Activated B cell treated with CpG ODN at 0.5 μM for 24 hours (primary cell): ENCODE results near the gene MAGEB5. TPM values are rescaled to one million over a fixed set of nuclear protein-coding genes. Genes with fewer than 3 reads are reported as not detected.

Experiments used
- ATAC-seq: fragments of 200-7000 bp; cut with Tn5 transposase; one replicate; pipeline ENCODE4 v1.10.0; 2021; ENCODE audit warnings: low read depth, mild to moderate bottlenecking, moderate library complexity
- CTCF ChIA-PET: fragments of 350-600 bp; sonication (Branson Sonifier 250); formaldehyde crosslinking; loops from one replicate; lab custom pipeline; 2021; ENCODE audit warnings: antibody characterized with exemption; lab: Charles Lee
- POLR2A ChIA-PET: fragments of 350-600 bp; sonication (Branson Sonifier 250); formaldehyde crosslinking; loops from one replicate; lab custom pipeline; 2021; ENCODE audit warnings: antibody characterized with exemption; lab: Charles Lee
- DNase-seq: peaks from one replicate; pipeline ENCODE4 v3.0.0; 2022
- H3K27ac Mint-ChIP-seq: one replicate; pipeline ENCODE4 v1.8.0; 2020; ENCODE audit warnings: mixed read lengths
- H3K27me3 Mint-ChIP-seq: one replicate; pipeline ENCODE4 v1.8.0; 2021; ENCODE audit warnings: mixed read lengths
- H3K36me3 Mint-ChIP-seq: one replicate; pipeline ENCODE4 v1.8.0; 2021; ENCODE audit warnings: low read depth, mixed read lengths
- H3K4me1 Mint-ChIP-seq: one replicate; pipeline ENCODE4 v1.8.0; 2021; ENCODE audit warnings: mixed read lengths
- H3K4me3 Mint-ChIP-seq: one replicate; pipeline ENCODE4 v1.8.0; 2020; ENCODE audit warnings: mild to moderate bottlenecking, mixed read lengths
- H3K9me3 Mint-ChIP-seq: one replicate; pipeline ENCODE4 v1.8.0; 2020; ENCODE audit warnings: mixed read lengths
- CTCF ChIP-seq: fragments of 200-600 bp; IDR thresholded peaks from one replicate; pipeline ENCODE4 v1.8.0; 2022; ENCODE audit warnings: antibody characterized with exemption, mild to moderate bottlenecking
- intact Hi-C: fragments of 100-400 bp; cut with micrococcal nuclease; formaldehyde crosslinking; loops from one replicate; pipeline ENCODE4 v1.15.1; 2024
- total RNA-seq: library from RNA; stranded (reverse); gene quantifications from 2 replicates; pipeline ENCODE4 v1.2.3, GENCODE V29; 2022

Gene MAGEB5
- total RNA-seq, 1 donor from 2014 or later, result not detected

- ATAC-seq, result no peak
- ChIA-PET POLR2A (no interaction called here), CTCF (no interaction called here)
- intact Hi-C loops, result no loop called here
- DNase-seq, result no peak
- Mint-ChIP-seq H3K4me1 (no peaks in the 10 kb centered on the region), H3K4me3 (no peak overlapping the region), H3K36me3 (no peaks in the 10 kb centered on the region), H3K27me3 (no peaks in the 10 kb centered on the region), H3K9me3 (no peaks in the 10 kb centered on the region), H3K27ac (no peak overlapping the region)
- no peak for TF ChIP-seq CTCF
These were observed 18.2 kb downstream of the MAGEB5 start for GRCh38 chrX:26234177-26234576.

DNA sequence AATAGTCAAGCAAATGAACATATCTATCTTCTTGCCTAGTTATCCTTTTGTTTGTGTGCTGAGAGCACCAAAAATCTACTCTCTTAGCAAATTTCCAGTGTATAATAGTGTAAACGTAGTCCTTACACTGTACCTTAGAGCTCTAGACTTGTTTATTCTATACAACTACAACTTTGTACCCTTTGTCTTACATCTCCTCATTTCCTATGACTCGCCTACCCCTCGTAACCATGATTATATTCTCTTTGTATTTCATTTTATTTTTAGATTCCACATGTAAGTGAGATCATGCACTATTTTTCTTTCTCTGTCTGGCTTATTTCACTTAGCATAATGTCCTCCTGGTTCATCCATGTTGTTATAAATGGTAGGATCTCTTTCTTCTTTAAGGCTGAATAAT lies 37.6 kb downstream of the MAGEB5 start:
- ATAC-seq, result no peak
- ChIA-PET POLR2A (no interaction called here), CTCF (no interaction called here)
- no peaks in the 10 kb centered on the region for H3K27me3 Mint-ChIP-seq
- no peak for TF ChIP-seq CTCF
- intact Hi-C loops, result no loop called here
- H3K4me1 Mint-ChIP-seq, result no peaks in the 10 kb centered on the region
- no peak for DNase-seq
- H3K9me3 Mint-ChIP-seq, result no peaks in the 10 kb centered on the region
- H3K27ac Mint-ChIP-seq, result no peak overlapping the region
- no peaks in the 10 kb centered on the region for H3K36me3 Mint-ChIP-seq
- no peak overlapping the region for H3K4me3 Mint-ChIP-seq

DNA sequence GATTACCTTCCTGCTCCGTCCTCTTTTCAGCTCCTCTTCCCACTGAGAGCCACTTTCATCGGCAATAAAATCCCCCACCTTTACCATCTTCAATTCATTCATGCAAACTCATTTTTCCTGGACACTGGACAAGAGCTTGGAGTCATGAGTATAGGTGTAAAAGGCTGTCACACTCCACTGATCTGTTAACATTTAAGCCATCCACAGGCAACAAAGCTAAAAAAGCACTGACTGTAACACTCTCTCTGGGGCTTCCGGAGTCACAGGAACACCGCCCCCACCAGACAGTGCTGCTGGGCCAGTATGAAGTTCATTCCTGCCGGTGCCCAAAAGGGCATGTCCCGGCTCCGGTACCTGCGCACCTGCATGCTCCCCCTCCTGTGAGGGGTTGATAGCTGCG lies 38.5 kb downstream of the MAGEB5 start:
- H3K27ac Mint-ChIP-seq, result no peak overlapping the region
- H3K9me3 Mint-ChIP-seq, result no peaks in the 10 kb centered on the region
- TF ChIP-seq CTCF, result no peak
- CTCF ChIA-PET, result no interaction called here
- intact Hi-C loops, result no loop called here
- H3K27me3 Mint-ChIP-seq, result no peaks in the 10 kb centered on the region
- no peaks in the 10 kb centered on the region for H3K4me1 Mint-ChIP-seq
- DNase-seq (no peak), ATAC-seq (no peak)
- POLR2A ChIA-PET, result no interaction called here
- no peak overlapping the region for H3K4me3 Mint-ChIP-seq
- H3K36me3 Mint-ChIP-seq, result no peaks in the 10 kb centered on the region

- POLR2A ChIA-PET, result no interaction called here
- no peaks in the 10 kb centered on the region for H3K36me3 Mint-ChIP-seq
- DNase-seq (no peak), ATAC-seq (no peak)
- no peak for TF ChIP-seq CTCF
- H3K4me1 Mint-ChIP-seq, result no peaks in the 10 kb centered on the region
- H3K9me3 Mint-ChIP-seq, result no peaks in the 10 kb centered on the region
- no peaks in the 10 kb centered on the region for H3K27me3 Mint-ChIP-seq
- intact Hi-C loops, result no loop called here
- H3K27ac Mint-ChIP-seq, result no peak overlapping the region
- CTCF ChIA-PET, result no interaction called here
- no peak overlapping the region for H3K4me3 Mint-ChIP-seq
These were observed 46.2 kb downstream of the MAGEB5 start for GRCh38 chrX:26262121-26262523.

Other genes starting within 250 kb of the MAGEB5 start
- not detected in 2 replicates for gene MAGEB18, start 77.8 kb upstream of the MAGEB5 start, total RNA-seq
- not detected in 2 replicates for gene MAGEB6B, start 55.6 kb upstream of the MAGEB5 start, total RNA-seq
- not detected in 2 replicates for gene MAGEB6, start 23.7 kb upstream of the MAGEB5 start, total RNA-seq